NCI-H2081 treated with DMSO at 0.1 percent for 48 hours (cell line): ENCODE measurements around the gene SRGAP2B.
"Not testable (repeated sequence)": the region's sequence is repeated elsewhere in the genome, so short reads cannot be mapped to it uniquely, and the experiment has no call there.

Experiments used
- DNase-seq: peaks from one replicate; lab custom pipeline; 2025; lab: John Stamatoyannopoulos, UW

Gene SRGAP2B

GRCh38 chr1:144894454-144895201 is 200.5 kb downstream of the SRGAP2B start:
- DNase-seq: not testable (repeated sequence)

DNA sequence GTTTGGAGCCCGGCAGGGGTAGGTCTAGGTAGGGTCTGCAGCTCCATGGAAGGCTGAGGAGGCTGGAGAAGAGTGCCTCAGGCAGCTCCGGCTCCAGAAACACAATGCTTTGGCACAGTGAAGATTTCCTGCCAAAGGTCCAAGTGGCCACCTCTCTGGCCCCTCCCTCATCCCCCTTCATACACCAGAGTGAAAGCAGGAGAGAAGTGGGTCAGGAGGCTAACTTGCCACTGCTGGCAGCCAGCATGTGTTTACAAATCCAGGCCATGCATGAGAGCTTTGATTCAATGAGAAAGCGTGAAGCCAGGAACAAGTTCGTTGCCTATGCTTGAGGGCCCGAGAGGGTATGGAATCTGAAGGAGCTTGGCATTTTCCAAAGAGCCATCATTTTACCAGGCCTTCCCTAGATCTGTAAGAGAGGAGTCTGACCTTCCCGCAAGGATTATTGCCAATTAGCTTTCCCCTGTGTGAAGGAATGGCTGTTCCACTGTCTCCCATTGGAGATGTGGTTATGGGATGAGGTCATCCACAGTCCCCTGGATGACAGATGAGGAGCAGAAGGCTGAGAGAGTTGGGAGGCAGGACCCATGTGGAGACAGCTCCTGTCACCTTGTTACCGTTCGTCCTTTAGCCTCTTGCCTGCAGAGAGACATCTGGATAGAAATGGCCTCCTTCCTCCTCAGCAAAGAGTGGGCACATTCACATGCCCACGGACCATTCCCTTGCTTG is 201.3 kb downstream of the SRGAP2B start:
- not testable (repeated sequence) for DNase-seq

DNA sequence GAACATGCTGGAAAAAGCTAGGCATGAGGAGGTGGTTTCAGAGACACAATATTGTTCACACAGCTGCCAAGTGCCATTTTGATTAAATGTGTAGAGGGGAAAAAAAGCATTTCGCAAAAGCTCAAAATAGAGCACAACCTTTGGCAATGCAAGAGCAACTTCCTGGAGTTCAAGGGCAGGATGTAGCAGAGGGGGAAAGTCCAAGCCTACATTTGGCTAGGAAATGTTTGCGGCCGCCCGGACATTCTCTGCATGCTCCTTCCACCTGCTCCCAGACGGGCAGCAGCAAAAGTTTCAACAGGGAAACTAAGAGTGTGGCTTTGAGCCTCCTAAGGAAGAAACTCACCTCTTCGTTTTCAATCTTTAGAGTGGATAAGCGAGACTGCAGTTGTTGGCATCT is 202.1 kb downstream of the SRGAP2B start:
- not testable (repeated sequence) for DNase-seq

GRCh38 chr1:144889450-144890115 is 205.5 kb downstream of the SRGAP2B start:
- not testable (repeated sequence) for DNase-seq

DNA sequence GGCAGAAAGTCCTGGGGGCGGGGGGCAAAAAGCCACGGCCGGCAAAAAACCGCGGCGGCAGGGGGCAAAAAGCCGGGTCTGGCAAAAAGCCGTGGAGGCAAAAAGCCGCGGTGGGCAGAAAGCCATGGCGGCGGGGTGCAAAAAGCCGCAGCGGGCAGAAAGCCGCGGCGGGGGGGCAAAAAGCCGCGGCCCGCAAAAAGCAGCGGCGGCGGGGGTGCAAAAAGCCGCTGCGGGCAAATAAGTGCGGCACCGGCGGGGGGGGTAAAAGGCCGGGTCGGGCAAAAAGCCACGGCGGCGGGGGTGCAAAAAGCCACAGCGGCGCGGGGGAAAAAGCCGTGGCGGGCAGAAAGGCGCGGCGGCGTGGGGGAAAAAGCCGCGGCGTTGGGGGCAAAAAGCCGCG is 212.1 kb downstream of the SRGAP2B start:
- DNase-seq: not testable (repeated sequence)

DNA sequence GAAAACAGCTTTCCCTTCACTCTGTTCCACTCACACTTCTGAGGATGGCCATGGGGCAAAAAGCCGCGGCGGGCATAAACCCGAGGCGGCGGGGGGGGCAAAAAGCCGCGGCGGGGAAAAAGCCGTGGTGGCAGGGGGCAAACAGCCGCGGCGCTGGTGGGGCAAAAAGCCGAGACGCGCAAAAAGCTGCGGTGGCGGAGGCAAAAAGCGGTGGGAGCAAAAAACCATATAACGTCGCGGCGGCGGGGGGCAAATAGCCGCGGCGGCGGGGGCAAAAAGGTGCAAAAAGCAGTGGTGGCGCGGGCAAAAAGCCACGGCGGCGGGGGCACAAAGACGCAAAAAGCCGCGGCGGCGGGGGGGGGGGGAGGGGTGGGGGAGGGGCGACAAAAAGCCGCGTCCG is 212.8 kb downstream of the SRGAP2B start:
- DNase-seq: not testable (repeated sequence)

GRCh38 chr1:144858607-144859006 is 236.5 kb downstream of the SRGAP2B start:
- not testable (repeated sequence) for DNase-seq
